Astrocyte of the hippocampus (primary cell): ENCODE results near the gene ZBTB16.

Experiments used
- DNase-seq: peaks from one replicate; pipeline ENCODE4 v3.0.0; 2011; ENCODE audit warnings: low read depth, low spot score

The ZBTB16 gene

GRCh38 chr11:114059278-114059983 lies at the start of gene ZBTB16:
ZBTB16 (plus strand) TSS chr11:114059711; CDS start chr11:114063301, 3,590 bp downstream.
- peak; percentile 85 for DNase-seq

GRCh38 chr11:114010931-114011330 lies 48.6 kb upstream of the ZBTB16 start:
- no peak for DNase-seq

GRCh38 chr11:114011443-114011842 lies 48.1 kb upstream of the ZBTB16 start:
- DNase-seq: no peak

- DNase-seq: no peak
These were observed 44.4 kb upstream of the ZBTB16 start for GRCh38 chr11:114015117-114015516.

- no peak for DNase-seq
These were observed 42.5 kb upstream of the ZBTB16 start for GRCh38 chr11:114016986-114017385.

- DNase-seq: peak; percentile 48
These were observed 41.8 kb upstream of the ZBTB16 start for GRCh38 chr11:114017723-114018122.

GRCh38 chr11:114019046-114019445 lies 40.5 kb upstream of the ZBTB16 start:
- no peak for DNase-seq

- DNase-seq: no peak
These were observed 39.9 kb upstream of the ZBTB16 start for GRCh38 chr11:114019574-114019973.

- no peak for DNase-seq
These were observed 34.1 kb upstream of the ZBTB16 start for GRCh38 chr11:114025329-114025907.

- DNase-seq: peak; percentile 33
These were observed 33.2 kb upstream of the ZBTB16 start for GRCh38 chr11:114026355-114026754.

- no peak for DNase-seq
These were observed 32.1 kb upstream of the ZBTB16 start for GRCh38 chr11:114027391-114027790.

GRCh38 chr11:114027926-114028325 lies 31.6 kb upstream of the ZBTB16 start:
- DNase-seq: no peak

GRCh38 chr11:114031246-114031966 lies 28.1 kb upstream of the ZBTB16 start:
- no peak for DNase-seq

GRCh38 chr11:114031967-114032320 lies 27.6 kb upstream of the ZBTB16 start:
- DNase-seq: no peak

GRCh38 chr11:114033066-114033465 lies 26.4 kb upstream of the ZBTB16 start:
- DNase-seq: no peak

- no peak for DNase-seq
These were observed 25.9 kb upstream of the ZBTB16 start for GRCh38 chr11:114033572-114033971.

- no peak for DNase-seq
These were observed 24.6 kb upstream of the ZBTB16 start for GRCh38 chr11:114034956-114035355.

- peak; percentile 87 for DNase-seq
These were observed 23.2 kb upstream of the ZBTB16 start for GRCh38 chr11:114036147-114036811.

GRCh38 chr11:114036958-114037357 lies 22.6 kb upstream of the ZBTB16 start:
- no peak for DNase-seq

- DNase-seq: no peak
These were observed 20.0 kb upstream of the ZBTB16 start for GRCh38 chr11:114039551-114039950.

GRCh38 chr11:114040706-114041211 lies 18.8 kb upstream of the ZBTB16 start:
- DNase-seq: peak; percentile 61

- DNase-seq: no peak
These were observed 17.3 kb upstream of the ZBTB16 start for GRCh38 chr11:114042234-114042633.
